Measurements from ENCODE around the gene GPD2. TPM values are rescaled to one million over a fixed set of nuclear protein-coding genes. Genes with fewer than 3 reads are reported as not detected.

The GPD2 gene
- total RNA-seq, 1 experiment from 2014 or later, result 32.2 TPM

DNA sequence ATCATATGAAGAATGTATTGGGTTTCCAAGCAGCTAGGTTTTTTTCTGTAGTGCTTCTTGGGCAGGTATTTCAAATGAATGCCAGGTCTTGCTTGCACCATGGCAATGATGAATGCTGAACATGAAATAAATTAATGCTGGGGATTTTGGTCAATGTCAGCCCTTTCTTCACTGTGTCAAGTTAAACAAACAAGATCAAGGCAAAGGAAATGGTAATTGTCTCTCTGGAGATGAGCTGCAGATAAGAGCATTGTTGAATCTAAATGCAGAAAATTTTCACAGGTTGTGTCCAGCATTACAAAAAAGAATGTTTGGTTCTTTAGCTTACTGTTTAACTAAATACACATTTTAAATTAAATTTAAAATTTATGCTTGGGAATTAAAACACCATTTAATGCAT lies 144.3 kb downstream of the GPD2 start:
- POLR2A ChIA-PET, result no interaction called here

DNA sequence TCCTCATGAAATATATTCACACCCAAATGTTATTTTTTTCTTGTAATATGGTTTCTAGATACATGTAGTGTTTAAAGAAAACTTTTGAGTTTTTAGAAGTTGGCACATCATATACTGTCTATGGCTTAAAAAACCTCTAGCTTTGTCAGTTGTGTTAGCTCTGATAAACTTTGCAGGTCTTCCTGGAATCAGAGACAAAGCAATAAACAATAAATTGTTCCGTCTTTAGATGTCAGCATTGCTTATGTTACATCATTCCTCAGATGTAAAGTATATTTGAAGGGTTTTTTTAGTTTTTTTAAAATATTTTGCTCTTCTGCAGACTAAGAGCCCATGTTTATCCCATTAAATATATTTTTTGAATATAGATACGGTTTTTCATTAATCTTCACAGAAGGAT lies 145.1 kb downstream of the GPD2 start:
- Mint-ChIP-seq H3K27me3 (ENCODE audit: low read depth) (no peaks in the 10 kb centered on the region), H3K4me3 (no peak overlapping the region), H3K36me3 (no peaks in the 10 kb centered on the region), H3K4me1 (peaks cover 15% of the 10 kb centered on the region), H3K9me3 (no peaks in the 10 kb centered on the region), H3K27ac (no peak overlapping the region)
- TF ChIP-seq SMAD4 (CRISPR knock-in tag; IDR thresholded peaks at IDR 0.05), result no peak
- TF ChIP-seq, protein P1, sequence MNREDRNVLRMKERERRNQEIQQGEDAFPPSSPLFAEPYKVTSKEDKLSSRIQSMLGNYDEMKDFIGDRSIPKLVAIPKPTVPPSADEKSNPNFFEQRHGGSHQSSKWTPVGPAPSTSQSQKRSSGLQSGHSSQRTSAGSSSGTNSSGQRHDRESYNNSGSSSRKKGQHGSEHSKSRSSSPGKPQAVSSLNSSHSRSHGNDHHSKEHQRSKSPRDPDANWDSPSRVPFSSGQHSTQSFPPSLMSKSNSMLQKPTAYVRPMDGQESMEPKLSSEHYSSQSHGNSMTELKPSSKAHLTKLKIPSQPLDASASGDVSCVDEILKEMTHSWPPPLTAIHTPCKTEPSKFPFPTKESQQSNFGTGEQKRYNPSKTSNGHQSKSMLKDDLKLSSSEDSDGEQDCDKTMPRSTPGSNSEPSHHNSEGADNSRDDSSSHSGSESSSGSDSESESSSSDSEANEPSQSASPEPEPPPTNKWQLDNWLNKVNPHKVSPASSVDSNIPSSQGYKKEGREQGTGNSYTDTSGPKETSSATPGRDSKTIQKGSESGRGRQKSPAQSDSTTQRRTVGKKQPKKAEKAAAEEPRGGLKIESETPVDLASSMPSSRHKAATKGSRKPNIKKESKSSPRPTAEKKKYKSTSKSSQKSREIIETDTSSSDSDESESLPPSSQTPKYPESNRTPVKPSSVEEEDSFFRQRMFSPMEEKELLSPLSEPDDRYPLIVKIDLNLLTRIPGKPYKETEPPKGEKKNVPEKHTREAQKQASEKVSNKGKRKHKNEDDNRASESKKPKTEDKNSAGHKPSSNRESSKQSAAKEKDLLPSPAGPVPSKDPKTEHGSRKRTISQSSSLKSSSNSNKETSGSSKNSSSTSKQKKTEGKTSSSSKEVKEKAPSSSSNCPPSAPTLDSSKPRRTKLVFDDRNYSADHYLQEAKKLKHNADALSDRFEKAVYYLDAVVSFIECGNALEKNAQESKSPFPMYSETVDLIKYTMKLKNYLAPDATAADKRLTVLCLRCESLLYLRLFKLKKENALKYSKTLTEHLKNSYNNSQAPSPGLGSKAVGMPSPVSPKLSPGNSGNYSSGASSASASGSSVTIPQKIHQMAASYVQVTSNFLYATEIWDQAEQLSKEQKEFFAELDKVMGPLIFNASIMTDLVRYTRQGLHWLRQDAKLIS (CRISPR knock-in tag; IDR thresholded peaks at IDR 0.05; ENCODE audit: borderline replicate concordance), result no peak
- no peak for TF ChIP-seq KAT7 (CRISPR knock-in tag; IDR thresholded peaks at IDR 0.05; ENCODE audit: borderline replicate concordance)
- TF ChIP-seq, protein P2, sequence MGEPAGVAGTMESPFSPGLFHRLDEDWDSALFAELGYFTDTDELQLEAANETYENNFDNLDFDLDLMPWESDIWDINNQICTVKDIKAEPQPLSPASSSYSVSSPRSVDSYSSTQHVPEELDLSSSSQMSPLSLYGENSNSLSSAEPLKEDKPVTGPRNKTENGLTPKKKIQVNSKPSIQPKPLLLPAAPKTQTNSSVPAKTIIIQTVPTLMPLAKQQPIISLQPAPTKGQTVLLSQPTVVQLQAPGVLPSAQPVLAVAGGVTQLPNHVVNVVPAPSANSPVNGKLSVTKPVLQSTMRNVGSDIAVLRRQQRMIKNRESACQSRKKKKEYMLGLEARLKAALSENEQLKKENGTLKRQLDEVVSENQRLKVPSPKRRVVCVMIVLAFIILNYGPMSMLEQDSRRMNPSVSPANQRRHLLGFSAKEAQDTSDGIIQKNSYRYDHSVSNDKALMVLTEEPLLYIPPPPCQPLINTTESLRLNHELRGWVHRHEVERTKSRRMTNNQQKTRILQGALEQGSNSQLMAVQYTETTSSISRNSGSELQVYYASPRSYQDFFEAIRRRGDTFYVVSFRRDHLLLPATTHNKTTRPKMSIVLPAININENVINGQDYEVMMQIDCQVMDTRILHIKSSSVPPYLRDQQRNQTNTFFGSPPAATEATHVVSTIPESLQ (CRISPR knock-in tag; IDR thresholded peaks at IDR 0.05), result no peak
- no peak for TF ChIP-seq ETV6 (CRISPR knock-in tag; IDR thresholded peaks at IDR 0.05)
- TF ChIP-seq, protein P3, sequence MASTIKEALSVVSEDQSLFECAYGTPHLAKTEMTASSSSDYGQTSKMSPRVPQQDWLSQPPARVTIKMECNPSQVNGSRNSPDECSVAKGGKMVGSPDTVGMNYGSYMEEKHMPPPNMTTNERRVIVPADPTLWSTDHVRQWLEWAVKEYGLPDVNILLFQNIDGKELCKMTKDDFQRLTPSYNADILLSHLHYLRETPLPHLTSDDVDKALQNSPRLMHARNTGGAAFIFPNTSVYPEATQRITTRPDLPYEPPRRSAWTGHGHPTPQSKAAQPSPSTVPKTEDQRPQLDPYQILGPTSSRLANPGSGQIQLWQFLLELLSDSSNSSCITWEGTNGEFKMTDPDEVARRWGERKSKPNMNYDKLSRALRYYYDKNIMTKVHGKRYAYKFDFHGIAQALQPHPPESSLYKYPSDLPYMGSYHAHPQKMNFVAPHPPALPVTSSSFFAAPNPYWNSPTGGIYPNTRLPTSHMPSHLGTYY (CRISPR knock-in tag; IDR thresholded peaks at IDR 0.05), result no peak
- no peak for TF ChIP-seq CREB1 (CRISPR knock-in tag; IDR thresholded peaks at IDR 0.05)
- no peak for TF ChIP-seq JUN (CRISPR knock-in tag; IDR thresholded peaks at IDR 0.05)
- TF ChIP-seq, protein P4, sequence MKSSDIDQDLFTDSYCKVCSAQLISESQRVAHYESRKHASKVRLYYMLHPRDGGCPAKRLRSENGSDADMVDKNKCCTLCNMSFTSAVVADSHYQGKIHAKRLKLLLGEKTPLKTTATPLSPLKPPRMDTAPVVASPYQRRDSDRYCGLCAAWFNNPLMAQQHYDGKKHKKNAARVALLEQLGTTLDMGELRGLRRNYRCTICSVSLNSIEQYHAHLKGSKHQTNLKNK (CRISPR knock-in tag; IDR thresholded peaks at IDR 0.05), result no peak
- no peak for TF ChIP-seq ESRRA (CRISPR knock-in tag; IDR thresholded peaks at IDR 0.05; ENCODE audit: borderline replicate concordance)
- TF ChIP-seq, protein P5, sequence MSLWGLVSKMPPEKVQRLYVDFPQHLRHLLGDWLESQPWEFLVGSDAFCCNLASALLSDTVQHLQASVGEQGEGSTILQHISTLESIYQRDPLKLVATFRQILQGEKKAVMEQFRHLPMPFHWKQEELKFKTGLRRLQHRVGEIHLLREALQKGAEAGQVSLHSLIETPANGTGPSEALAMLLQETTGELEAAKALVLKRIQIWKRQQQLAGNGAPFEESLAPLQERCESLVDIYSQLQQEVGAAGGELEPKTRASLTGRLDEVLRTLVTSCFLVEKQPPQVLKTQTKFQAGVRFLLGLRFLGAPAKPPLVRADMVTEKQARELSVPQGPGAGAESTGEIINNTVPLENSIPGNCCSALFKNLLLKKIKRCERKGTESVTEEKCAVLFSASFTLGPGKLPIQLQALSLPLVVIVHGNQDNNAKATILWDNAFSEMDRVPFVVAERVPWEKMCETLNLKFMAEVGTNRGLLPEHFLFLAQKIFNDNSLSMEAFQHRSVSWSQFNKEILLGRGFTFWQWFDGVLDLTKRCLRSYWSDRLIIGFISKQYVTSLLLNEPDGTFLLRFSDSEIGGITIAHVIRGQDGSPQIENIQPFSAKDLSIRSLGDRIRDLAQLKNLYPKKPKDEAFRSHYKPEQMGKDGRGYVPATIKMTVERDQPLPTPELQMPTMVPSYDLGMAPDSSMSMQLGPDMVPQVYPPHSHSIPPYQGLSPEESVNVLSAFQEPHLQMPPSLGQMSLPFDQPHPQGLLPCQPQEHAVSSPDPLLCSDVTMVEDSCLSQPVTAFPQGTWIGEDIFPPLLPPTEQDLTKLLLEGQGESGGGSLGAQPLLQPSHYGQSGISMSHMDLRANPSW (CRISPR knock-in tag; conservative IDR thresholded peaks at IDR 0.05; ENCODE audit: low read depth), result no peak
- no peak for TF ChIP-seq ZNF263 (CRISPR knock-in tag; IDR thresholded peaks at IDR 0.05; ENCODE audit: low read depth)
- DNase-seq (ENCODE audit: low spot score) (no peak), ATAC-seq (no peak)
- POLR2A ChIA-PET, result no interaction called here
- CTCF ChIA-PET, result no interaction called here

More for the DNA sequence above, 144.3 kb downstream of the GPD2 start:
- no peaks in the 10 kb centered on the region for H3K9me3 Mint-ChIP-seq
- CTCF ChIA-PET, result interaction anchor here (0.6 kb wide), 2 partner anchors 261 to 446 kb away, joined by 3 to 4 read pairs; no protein-coding TSS in a partner anchor
- DNase-seq (ENCODE audit: low spot score) (no peak), ATAC-seq (no peak)
- no peaks in the 10 kb centered on the region for H3K36me3 Mint-ChIP-seq
- no peaks in the 10 kb centered on the region for H3K27me3 Mint-ChIP-seq (ENCODE audit: low read depth)
- no peak overlapping the region for H3K27ac Mint-ChIP-seq
- H3K4me1 Mint-ChIP-seq, result peaks cover 15% of the 10 kb centered on the region
- H3K4me3 Mint-ChIP-seq, result no peak overlapping the region
- TF ChIP-seq ZNF416 (CRISPR knock-in tag; IDR thresholded peaks at IDR 0.05), result no peak
- no peak for TF ChIP-seq RORB (CRISPR knock-in tag; IDR thresholded peaks at IDR 0.05)
- TF ChIP-seq, protein P6, sequence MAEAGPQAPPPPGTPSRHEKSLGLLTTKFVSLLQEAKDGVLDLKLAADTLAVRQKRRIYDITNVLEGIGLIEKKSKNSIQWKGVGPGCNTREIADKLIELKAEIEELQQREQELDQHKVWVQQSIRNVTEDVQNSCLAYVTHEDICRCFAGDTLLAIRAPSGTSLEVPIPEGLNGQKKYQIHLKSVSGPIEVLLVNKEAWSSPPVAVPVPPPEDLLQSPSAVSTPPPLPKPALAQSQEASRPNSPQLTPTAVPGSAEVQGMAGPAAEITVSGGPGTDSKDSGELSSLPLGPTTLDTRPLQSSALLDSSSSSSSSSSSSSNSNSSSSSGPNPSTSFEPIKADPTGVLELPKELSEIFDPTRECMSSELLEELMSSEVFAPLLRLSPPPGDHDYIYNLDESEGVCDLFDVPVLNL (CRISPR knock-in tag; IDR thresholded peaks at IDR 0.05; ENCODE audit: borderline replicate concordance, low read depth), result no peak
- no peak for TF ChIP-seq ZNF263 (CRISPR knock-in tag; IDR thresholded peaks at IDR 0.05; ENCODE audit: low read depth)
